WTC11 (cell line): ENCODE data around the gene ROBO1.

Experiments used
- CBFB ChIP-seq: sonication (generic); formaldehyde crosslinking; IDR thresholded peaks from 2 replicates; pipeline ENCODE4 v1.8.1; 2022; ENCODE audit warnings: mild to moderate bottlenecking, low read depth, missing genetic modification reagents
- CDX4 ChIP-seq: fragments of 250-450 bp; sonication (Bioruptor Pico); IDR thresholded peaks from 2 replicates; pipeline ENCODE4 v1.9.0; 2021; ENCODE audit warnings: moderate library complexity, mild to moderate bottlenecking, inconsistent platforms, borderline replicate concordance
- CTCF ChIP-seq: fragments of 200-600 bp; IDR thresholded peaks from 2 replicates; pipeline ENCODE4 v1.8.0; 2022; ENCODE audit warnings: antibody characterized with exemption
- HMGXB4 ChIP-seq: sonication (generic); formaldehyde crosslinking; IDR thresholded peaks from 2 replicates; pipeline ENCODE4 v1.8.1; 2023; ENCODE audit warnings: mild to moderate bottlenecking, moderate library complexity, missing genetic modification reagents
- KAT7 ChIP-seq: sonication (generic); formaldehyde crosslinking; IDR thresholded peaks from 2 replicates; pipeline ENCODE4 v1.8.1; 2023; ENCODE audit warnings: missing genetic modification reagents, mild to moderate bottlenecking, borderline replicate concordance
- MAX ChIP-seq: sonication (generic); formaldehyde crosslinking; IDR thresholded peaks from 2 replicates; pipeline ENCODE4 v1.8.0; 2022; ENCODE audit warnings: mild to moderate bottlenecking, missing genetic modification reagents
- MXD4 ChIP-seq: fragments of 250-450 bp; sonication (Bioruptor Pico); IDR thresholded peaks from 2 replicates; pipeline ENCODE4 v1.8.0; 2021; ENCODE audit warnings: mild to moderate bottlenecking, moderate library complexity, borderline replicate concordance
- NFATC4 ChIP-seq: fragments of 250-450 bp; sonication (Bioruptor Pico); IDR thresholded peaks from 2 replicates; pipeline ENCODE4 v1.9.0; 2021; ENCODE audit warnings: mild to moderate bottlenecking
- NR1H2 ChIP-seq: sonication (generic); formaldehyde crosslinking; IDR thresholded peaks from 2 replicates; pipeline ENCODE4 v1.9.0; 2021; ENCODE audit warnings: mild to moderate bottlenecking, moderate library complexity, missing genetic modification reagents
- SMAD4 ChIP-seq: sonication (generic); formaldehyde crosslinking; IDR thresholded peaks from 2 replicates; pipeline ENCODE4 v1.8.0; 2022; ENCODE audit warnings: mild to moderate bottlenecking, missing genetic modification reagents
- ZNF138 ChIP-seq: sonication (generic); formaldehyde crosslinking; conservative IDR thresholded peaks from 2 replicates; pipeline ENCODE4 v1.8.1; 2022; ENCODE audit warnings: mild to moderate bottlenecking, moderate library complexity, missing genetic modification reagents

GRCh38 chr3:79339846-79340245 lies 428.0 kb downstream of the ROBO1 start:
- TF ChIP-seq CTCF (no peak), SMAD4 (CRISPR knock-in tag) (no peak), MAX (CRISPR knock-in tag) (no peak), CDX4 (CRISPR knock-in tag) (no peak), MXD4 (no peak), NR1H2 (CRISPR knock-in tag) (no peak), NFATC4 (CRISPR knock-in tag) (no peak), CBFB (CRISPR knock-in tag) (no peak), ZNF138 (CRISPR knock-in tag) (no peak), KAT7 (CRISPR knock-in tag) (no peak), HMGXB4 (CRISPR knock-in tag) (no peak)
